Measurements from ENCODE around the gene JAK3.

DNA sequence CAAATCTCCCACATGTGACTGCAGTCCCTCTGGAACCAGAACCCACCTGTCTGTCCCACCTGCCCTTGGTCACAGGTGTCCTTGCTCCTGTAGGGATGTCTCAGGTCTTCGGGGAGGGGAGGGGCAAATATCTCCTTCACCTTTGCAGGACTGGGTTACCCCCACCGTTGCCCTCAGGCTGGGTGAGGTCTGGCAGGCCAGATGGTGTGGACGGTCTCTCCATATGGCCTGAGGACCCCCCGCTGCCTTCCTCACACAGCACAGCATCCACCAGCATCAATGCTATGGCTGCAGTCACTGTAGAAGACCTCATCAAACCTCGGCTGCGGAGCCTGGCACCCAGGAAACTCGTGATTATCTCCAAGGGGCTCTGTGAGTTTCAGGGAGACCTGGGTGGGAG lies 33.9 kb upstream of the JAK3 start:
- TF ChIP-seq, protein P1, sequence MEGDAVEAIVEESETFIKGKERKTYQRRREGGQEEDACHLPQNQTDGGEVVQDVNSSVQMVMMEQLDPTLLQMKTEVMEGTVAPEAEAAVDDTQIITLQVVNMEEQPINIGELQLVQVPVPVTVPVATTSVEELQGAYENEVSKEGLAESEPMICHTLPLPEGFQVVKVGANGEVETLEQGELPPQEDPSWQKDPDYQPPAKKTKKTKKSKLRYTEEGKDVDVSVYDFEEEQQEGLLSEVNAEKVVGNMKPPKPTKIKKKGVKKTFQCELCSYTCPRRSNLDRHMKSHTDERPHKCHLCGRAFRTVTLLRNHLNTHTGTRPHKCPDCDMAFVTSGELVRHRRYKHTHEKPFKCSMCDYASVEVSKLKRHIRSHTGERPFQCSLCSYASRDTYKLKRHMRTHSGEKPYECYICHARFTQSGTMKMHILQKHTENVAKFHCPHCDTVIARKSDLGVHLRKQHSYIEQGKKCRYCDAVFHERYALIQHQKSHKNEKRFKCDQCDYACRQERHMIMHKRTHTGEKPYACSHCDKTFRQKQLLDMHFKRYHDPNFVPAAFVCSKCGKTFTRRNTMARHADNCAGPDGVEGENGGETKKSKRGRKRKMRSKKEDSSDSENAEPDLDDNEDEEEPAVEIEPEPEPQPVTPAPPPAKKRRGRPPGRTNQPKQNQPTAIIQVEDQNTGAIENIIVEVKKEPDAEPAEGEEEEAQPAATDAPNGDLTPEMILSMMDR (IDR thresholded peaks at IDR 0.05), result no peak
- no peak for TF ChIP-seq POLR2AphosphoS5 (IDR thresholded peaks at IDR 0.05)
